Upper lobe of left lung (tissue), 6 donors: ENCODE results near the gene DDX1. TPM values are rescaled to one million over a fixed set of nuclear protein-coding genes. Genes with fewer than 3 reads are reported as not detected.
A peak's percentile ranks its signal among the peaks of the same experiment; 100 is the strongest.

Experiments
- ATAC-seq, 2 donors: fragments of 200-7000 bp; cut with Tn5 transposase; one replicate each; pipeline ENCODE4 v1.9.1; 2022; ENCODE audit warnings: mild to moderate bottlenecking in 2 of 2, moderate library complexity in 2 of 2; ENCODE audit not compliant: low FRiP score in 2 of 2
- DNase-seq, 2 donors: peaks; one replicate each; pipeline ENCODE4 v3.0.0-alpha.2; 2019 to 2020
- H3K27ac ChIP-seq, 4 donors: fragments of 200-600 bp; sonication (generic); one replicate each; pipeline ENCODE4 v1.5.1; 2016 to 2019
- H3K27me3 ChIP-seq, 4 donors: fragments of 200-600 bp; sonication (generic); one replicate each; pipeline ENCODE4 v1.5.1; 2017 to 2019
- H3K36me3 ChIP-seq, 4 donors: fragments of 200-600 bp; sonication (generic); one replicate each; pipeline ENCODE4 v1.5.1; 2016 to 2019
- H3K4me1 ChIP-seq, 4 donors: fragments of 200-600 bp; sonication (generic); one replicate each; pipeline ENCODE4 v1.5.1; 2018 to 2019
- H3K4me3 ChIP-seq, 4 donors: fragments of 200-600 bp; sonication (generic); one replicate each; pipeline ENCODE4 v1.5.1; 2017 to 2019; ENCODE audit warnings: mild to moderate bottlenecking in 2 of 4, moderate library complexity in 1 of 4
- H3K9me3 ChIP-seq, 4 donors: fragments of 200-600 bp; sonication (generic); one replicate each; pipeline ENCODE4 v1.5.1; 2018 to 2019
- CTCF ChIP-seq, 6 experiments: fragments of 450-650 bp in 4 of 6; fragments of 200-600 bp in 2 of 6; sonication (generic) in 2 of 6; IDR thresholded peaks; one replicate each; pipeline ENCODE4 v1.5.1; 2016 to 2019; ENCODE audit warnings: antibody characterized with exemption in 6 of 6
- EP300 ChIP-seq, 4 donors: sonication (generic); formaldehyde crosslinking; IDR thresholded peaks; one replicate each; pipeline ENCODE4 v1.5.1; 2017; ENCODE audit warnings: antibody characterized with exemption in 4 of 4, control low read depth in 2 of 4
- POLR2A ChIP-seq, 4 donors: fragments of 450-650 bp; IDR thresholded peaks; one replicate each; pipeline ENCODE4 v1.5.1; 2016 to 2017; ENCODE audit warnings: antibody characterized with exemption in 4 of 4, mild to moderate bottlenecking in 2 of 4
- POLR2AphosphoS5 ChIP-seq, 2 donors: sonication (generic); formaldehyde crosslinking; IDR thresholded peaks; one replicate each; pipeline ENCODE4 v1.5.1; 2017; ENCODE audit warnings: antibody characterized with exemption in 2 of 2
- WGBS, 2 donors: methylation state at CpG; one replicate each; pipeline ENCODE4 v1.1.5; 2017 to 2018; 5-methylcytosine and 5-hydroxymethylcytosine counted together
- total RNA-seq, 6 donors: library from RNA; depleted of rRNA in 4 of 6; stranded (reverse); fragments of >200 nt in 4 of 6; gene quantifications; one replicate each; pipeline versions ENCODE4 v1.1.0 to v1.2.1, GENCODE V29; 2016 to 2021
- donor health status: DM: no; HTN: no; CAD: no; lungs with moderate emphysema.
- donor health status: DM: no; HTN: yes; CAD: no; lungs with severe emphysema.

The DDX1 gene
- total RNA-seq, 6 donors from 2014 or later = 40.9 to 78.5 (median 53.0) TPM

- H3K27me3 ChIP-seq = no peaks in the 10 kb centered on the region
- DNase-seq (no peak), ATAC-seq (no peak)
- no peaks in the 10 kb centered on the region for H3K9me3 ChIP-seq
- 83 to 87% methylated on average over 3 of the region's 3 CpGs for WGBS, 2 donors
- no peak for TF ChIP-seq CTCF (IDR thresholded peaks at IDR 0.05)
- TF ChIP-seq POLR2A (IDR thresholded peaks at IDR 0.05) = no peak
- TF ChIP-seq POLR2AphosphoS5 (IDR thresholded peaks at IDR 0.05) = no peak
- no peak overlapping the region for H3K4me3 ChIP-seq
- H3K27ac ChIP-seq = no peak overlapping the region
- peaks cover 0 to 10% (median 6%) of the 10 kb centered on the region in 4 donors for H3K4me1 ChIP-seq
- H3K36me3 ChIP-seq = peaks cover 22 to 64% (median 34%) of the 10 kb centered on the region in 4 donors
Measured at GRCh38 chr2:15633971-15634346, 42.3 kb downstream of the DDX1 start.

GRCh38 chr2:15634846-15635490 lies 43.3 kb downstream of the DDX1 start:
- Histone ChIP-seq H3K4me1 (peaks cover under 1 to 12% (median 6%) of the 10 kb centered on the region in 4 donors), H3K9me3 (no peaks in the 10 kb centered on the region), H3K27me3 (no peaks in the 10 kb centered on the region), H3K36me3 (peaks cover 19 to 54% (median 27%) of the 10 kb centered on the region in 4 donors), H3K4me3 (no peak overlapping the region), H3K27ac (no peak overlapping the region)
- ATAC-seq (no peak), DNase-seq (no peak)
- 30 to 42% methylated on average over 1 of the region's 1 CpG for WGBS, 2 donors
- TF ChIP-seq POLR2A (IDR thresholded peaks at IDR 0.05) = no peak
- TF ChIP-seq EP300 (IDR thresholded peaks at IDR 0.05) = no peak

GRCh38 chr2:15636972-15637785 lies 45.5 kb downstream of the DDX1 start:
- peak in 1 of 2 donors; percentile 65 for DNase-seq
- H3K27ac ChIP-seq = no peak overlapping the region

GRCh38 chr2:15638720-15639119 lies 47.1 kb downstream of the DDX1 start:
- ATAC-seq = no peak
- Histone ChIP-seq H3K27ac (no peak overlapping the region), H3K27me3 (no peaks in the 10 kb centered on the region), H3K4me1 (peaks cover 6 to 17% (median 7%) of the 10 kb centered on the region in 4 donors), H3K9me3 (no peaks in the 10 kb centered on the region), H3K36me3 (peaks cover 0 to 19% (median 5%) of the 10 kb centered on the region in 4 donors), H3K4me3 (no peak overlapping the region)
- no peak for DNase-seq
- TF ChIP-seq EP300 (IDR thresholded peaks at IDR 0.05) (no peak), CTCF (IDR thresholded peaks at IDR 0.05) (no peak), POLR2AphosphoS5 (IDR thresholded peaks at IDR 0.05) (no peak), POLR2A (IDR thresholded peaks at IDR 0.05) (no peak)

More at GRCh38 chr2:15636972-15637785, 45.5 kb downstream of the DDX1 start:
- peak; percentile 82 to 87 for ATAC-seq
- Histone ChIP-seq H3K4me1 (peaks cover 6 to 17% (median 7%) of the 10 kb centered on the region in 4 donors), H3K27me3 (no peaks in the 10 kb centered on the region), H3K36me3 (peaks cover 7 to 35% (median 9%) of the 10 kb centered on the region in 4 donors), H3K4me3 (no peak overlapping the region), H3K9me3 (no peaks in the 10 kb centered on the region)
- 8 to 13% methylated on average over 6 of the region's 6 CpGs for WGBS, 2 donors
- TF ChIP-seq CTCF (IDR thresholded peaks at IDR 0.05) = peak; percentile 66 to 84 (median 78)
- TF ChIP-seq POLR2AphosphoS5 (IDR thresholded peaks at IDR 0.05) = no peak

- no peak for TF ChIP-seq POLR2A (IDR thresholded peaks at IDR 0.05)
- no peak for TF ChIP-seq EP300 (IDR thresholded peaks at IDR 0.05)
- TF ChIP-seq CTCF (IDR thresholded peaks at IDR 0.05) = no peak
- no peak for TF ChIP-seq POLR2AphosphoS5 (IDR thresholded peaks at IDR 0.05)
- no peaks in the 10 kb centered on the region for H3K9me3 ChIP-seq
- 84 to 85% methylated on average over 12 of the region's 12 CpGs for WGBS, 2 donors
- no peak overlapping the region for H3K4me3 ChIP-seq
- ATAC-seq (no peak), DNase-seq (no peak)
- H3K27me3 ChIP-seq = no peaks in the 10 kb centered on the region
- peaks cover 6 to 17% (median 7%) of the 10 kb centered on the region in 4 donors for H3K4me1 ChIP-seq
- peaks cover 0 to 11% (median 1%) of the 10 kb centered on the region in 4 donors for H3K36me3 ChIP-seq
- no peak overlapping the region for H3K27ac ChIP-seq
Measured at GRCh38 chr2:15639323-15640251, 47.9 kb downstream of the DDX1 start.
